ENCODE results near the gene SPDEF. TPM values are rescaled to one million over a fixed set of nuclear protein-coding genes. Genes with fewer than 3 reads are reported as not detected.

SPDEF gene
- total RNA-seq (2022; extraction: Qiagen RNA extraction), result 1.4 to 2.0 TPM (median 1.9 TPM) in 5 replicates

DNA sequence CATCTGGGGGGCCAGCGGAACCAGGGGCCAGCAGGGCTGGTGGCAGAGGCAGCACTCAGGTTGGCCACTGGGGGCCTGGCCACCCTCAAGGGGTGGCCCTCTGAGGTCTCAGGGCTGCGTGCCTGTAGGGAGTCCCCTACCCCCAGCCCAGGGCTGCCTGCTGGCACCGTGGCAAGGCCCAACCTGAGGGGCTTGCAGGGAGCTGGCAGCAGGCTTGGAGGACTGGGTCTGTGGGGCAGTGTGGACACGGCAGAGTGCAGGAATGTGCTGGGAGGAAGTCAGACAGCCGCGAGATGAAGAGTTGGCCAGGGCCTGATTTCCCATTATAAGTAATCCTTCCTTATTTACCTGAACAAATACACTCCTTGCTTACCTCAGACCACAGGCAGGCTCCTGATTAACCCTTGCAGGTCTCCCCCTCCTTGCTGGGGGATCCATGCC, at the start of gene SPDEF:
TSS of gene SPDEF (minus strand) at position 299 of the 441 bp plus-strand sequence. CDS start 11,874 bp downstream, outside the sequence.

Other genes with a start within 250 kb of the SPDEF start
- gene NUDT3, start 163.7 kb downstream of the SPDEF start, total RNA-seq (2022; extraction: Qiagen RNA extraction), result 5.6 to 8.8 TPM (median 6.1 TPM) in 5 replicates
- gene RPS10, start 130.3 kb downstream of the SPDEF start, total RNA-seq (2022; extraction: Qiagen RNA extraction), result 1,829 to 2,220 TPM (median 2,047 TPM) in 5 replicates
- gene PACSIN1, start 90.3 kb downstream of the SPDEF start, total RNA-seq (2022; extraction: Qiagen RNA extraction), result 0.05 to 0.14 TPM (median 0.07 TPM) in 5 replicates
- gene ILRUN, start 140.4 kb upstream of the SPDEF start, total RNA-seq (2022; extraction: Qiagen RNA extraction), result 31.0 to 39.9 TPM (median 32.7 TPM) in 5 replicates
- gene SNRPC, start 201.2 kb upstream of the SPDEF start, total RNA-seq (2022; extraction: Qiagen RNA extraction), result 180 to 226 TPM (median 205 TPM) in 5 replicates
- 4.1 to 6.8 TPM (median 5.3 TPM) in 5 replicates for gene BLTP3A, start 235.8 kb upstream of the SPDEF start, total RNA-seq (2022; extraction: Qiagen RNA extraction)

Data from A549 treated with Hydrocortisone at 1 μM for 4 hours (cell line).